A673 (cell line): ENCODE results near the gene RAPGEF4. TPM values are rescaled to one million over a fixed set of nuclear protein-coding genes. Genes with fewer than 3 reads are reported as not detected.

Experiments
- BruUV-seq: library from RNA; stranded (reverse); fragments of 400-500 nt; replicated peaks from 2 replicates; lab custom pipeline; 2021; lab: Mats Ljungman, UMichigan
- CTCF ChIA-PET: fragments of 300-600 bp; sonication (Branson Sonifier 250); formaldehyde crosslinking; loops from one replicate; lab custom pipeline; 2022; ENCODE audit warnings: antibody characterized with exemption; lab: Charles Lee
- POLR2A ChIA-PET: fragments of 300-600 bp; sonication (Branson Sonifier 250); formaldehyde crosslinking; loops from one replicate; lab custom pipeline; 2022; ENCODE audit warnings: antibody characterized with exemption; ENCODE audit not compliant: low non-redundant PET; lab: Charles Lee
- DNase-seq: peaks from one replicate; pipeline ENCODE4 v3.0.0-alpha.2; 2015; ENCODE audit warnings: low spot score
- H3K27ac ChIP-seq: fragments of 200-600 bp; sonication (generic); 2 replicates; pipeline ENCODE4 v1.5.1; 2016; ENCODE audit warnings: mixed run types, low read depth, mild to moderate bottlenecking, mixed read lengths, antibody characterized with exemption, low read length; ENCODE audit not compliant: poor library complexity, severe bottlenecking
- H3K27me3 ChIP-seq: fragments of 200-600 bp; sonication (generic); replicated peaks from 2 replicates; pipeline ENCODE4 v1.6.1; 2017; ENCODE audit warnings: mixed run types, low read depth, mild to moderate bottlenecking, mixed read lengths, antibody characterized with exemption, low read length; ENCODE audit not compliant: insufficient read depth, poor library complexity
- H3K36me3 ChIP-seq: fragments of 200-600 bp; sonication (generic); 2 replicates; pipeline ENCODE4 v1.6.1; 2016; ENCODE audit warnings: mixed run types, mild to moderate bottlenecking, mixed read lengths, antibody characterized with exemption, low read length; ENCODE audit not compliant: insufficient read depth, poor library complexity, severe bottlenecking
- H3K4me1 ChIP-seq: fragments of 200-600 bp; sonication (generic); 2 replicates; pipeline ENCODE4 v1.6.1; 2017; ENCODE audit warnings: mixed run types, mild to moderate bottlenecking, mixed read lengths, antibody characterized with exemption, low read length; ENCODE audit not compliant: insufficient read depth, poor library complexity, severe bottlenecking
- H3K4me3 ChIP-seq: fragments of 200-600 bp; sonication (generic); 2 replicates; pipeline ENCODE4 v1.5.1; 2016; ENCODE audit warnings: low read depth, mixed run types, mild to moderate bottlenecking, mixed read lengths, low read length; ENCODE audit not compliant: poor library complexity, severe bottlenecking
- H3K9me3 ChIP-seq: fragments of 200-600 bp; sonication (generic); 2 replicates; pipeline ENCODE4 v1.6.1; 2016; ENCODE audit warnings: mixed run types, low read depth, mild to moderate bottlenecking, mixed read lengths, antibody characterized with exemption, low read length; ENCODE audit not compliant: poor library complexity, severe bottlenecking
- CTCF ChIP-seq: fragments of 300-800, 200-600 bp; sonication (generic); conservative IDR thresholded peaks from 2 replicates; pipeline ENCODE4 v1.5.1; 2017; ENCODE audit warnings: low read depth, mild to moderate bottlenecking, antibody characterized with exemption, low read length, moderate library complexity, mixed read lengths
- EZH2 ChIP-seq: fragments of 200-600 bp; sonication (generic); IDR thresholded peaks from 2 replicates; pipeline ENCODE4 v1.6.1; 2017; ENCODE audit warnings: borderline replicate concordance, low read depth, mild to moderate bottlenecking, mixed read lengths, antibody characterized with exemption, low read length; ENCODE audit not compliant: poor library complexity, severe bottlenecking
- intact Hi-C: fragments of 100-400 bp; cut with micrococcal nuclease; formaldehyde crosslinking; loops from one replicate; pipeline ENCODE4 v1.10.0; 2022; ENCODE audit not compliant: unreplicated experiment
- total RNA-seq: library from RNA; stranded (reverse); gene quantifications from 2 replicates; pipeline ENCODE4 v1.2.3, GENCODE V29; 2021

The RAPGEF4 gene
- total RNA-seq, 1 experiment from 2014 or later = 0.26 TPM

GRCh38 chr2:172826522-172826921 lies 90.9 kb downstream of the RAPGEF4 start:
- no peaks in the 10 kb centered on the region for H3K9me3 ChIP-seq
- peaks cover 29% of the 10 kb centered on the region for H3K27me3 ChIP-seq
- TF ChIP-seq CTCF (no peak), EZH2 (no peak)
- no peak overlapping the region for H3K27ac ChIP-seq
- H3K4me3 ChIP-seq = no peak overlapping the region
- ChIA-PET CTCF (no interaction called here), POLR2A (no interaction called here)
- no peaks in the 10 kb centered on the region for H3K4me1 ChIP-seq
- H3K36me3 ChIP-seq = no peaks in the 10 kb centered on the region
- DNase-seq = no peak
- no TSS peak for BruUV-seq
- intact Hi-C loops = no loop called here

- Histone ChIP-seq H3K27me3 (peaks cover 30% of the 10 kb centered on the region), H3K4me1 (no peaks in the 10 kb centered on the region), H3K9me3 (no peaks in the 10 kb centered on the region), H3K4me3 (no peak overlapping the region), H3K27ac (no peak overlapping the region), H3K36me3 (no peaks in the 10 kb centered on the region)
- intact Hi-C loops = no loop called here
- ChIA-PET CTCF (no interaction called here), POLR2A (no interaction called here)
- TF ChIP-seq EZH2 (no peak), CTCF (no peak)
- no TSS peak for BruUV-seq
- no peak for DNase-seq
Observed at GRCh38 chr2:172829229-172829628, 93.6 kb downstream of the RAPGEF4 start.

GRCh38 chr2:172830482-172830881 lies 94.8 kb downstream of the RAPGEF4 start:
- intact Hi-C loops = no loop called here

More at GRCh38 chr2:172830482-172830881, 94.8 kb downstream of the RAPGEF4 start:
- Histone ChIP-seq H3K4me1 (no peaks in the 10 kb centered on the region), H3K27me3 (peaks cover 27% of the 10 kb centered on the region), H3K27ac (no peak overlapping the region), H3K4me3 (no peak overlapping the region), H3K36me3 (no peaks in the 10 kb centered on the region), H3K9me3 (no peaks in the 10 kb centered on the region)
- TF ChIP-seq CTCF = no peak
- no peak for TF ChIP-seq EZH2
- no peak for DNase-seq
- BruUV-seq = no TSS peak
- ChIA-PET POLR2A (no interaction called here), CTCF (no interaction called here)
